ENCODE measurements around the gene WDR35.

WDR35 gene

DNA sequence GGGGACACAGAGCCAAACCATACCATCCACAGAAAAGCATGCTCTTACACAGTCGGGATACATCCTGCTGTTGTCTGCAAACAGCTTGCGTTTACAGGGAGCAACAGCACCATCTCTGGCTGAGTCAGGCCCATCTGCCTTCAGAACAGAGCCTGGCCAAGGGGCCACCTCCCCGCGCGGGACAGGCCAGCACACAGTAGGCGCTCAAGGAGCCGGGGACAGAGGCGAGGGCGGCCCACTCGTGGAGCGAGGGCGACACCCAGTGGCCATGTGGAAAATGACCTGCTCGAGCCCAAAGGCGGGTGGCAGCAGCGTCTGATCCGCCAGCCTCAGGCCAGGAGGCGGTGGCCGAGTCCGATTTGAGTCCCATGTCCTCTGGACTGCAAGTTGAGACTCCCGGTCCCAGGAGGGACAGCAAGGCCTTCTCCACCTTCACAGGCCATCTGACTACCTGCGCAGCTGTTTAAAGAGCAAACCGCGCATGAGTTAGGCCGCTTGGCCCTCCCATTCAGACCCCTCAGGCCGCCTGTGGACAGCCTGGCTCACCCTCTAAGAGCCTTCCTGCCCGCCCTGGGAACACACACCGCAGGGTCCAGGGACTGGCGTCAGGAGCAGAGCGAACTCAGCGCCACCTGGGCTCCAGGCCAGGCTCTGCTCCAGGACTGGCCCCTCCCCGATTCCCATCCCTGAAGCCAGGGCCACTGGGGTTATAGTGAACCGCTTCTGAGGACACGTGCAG, 126.4 kb downstream of the WDR35 start:
- 16 to 18% methylated on average over 33 of the region's 33 CpGs for WGBS, 2 experiments
- H3K27me3 ChIP-seq (ENCODE audit: control insufficient read depth, insufficient read depth, low read length, poor library complexity, severe bottlenecking), result peaks cover 11% of the 10 kb centered on the region
- H3K9me3 ChIP-seq (ENCODE audit: control insufficient read depth, low read length), result no peaks in the 10 kb centered on the region
- no peak overlapping the region for H3K27ac ChIP-seq (ENCODE audit: insufficient read depth, low read depth, low read length, poor library complexity, severe bottlenecking)
- H3K4me1 ChIP-seq (ENCODE audit: control insufficient read depth, insufficient read depth, low read length), result peaks cover 1% of the 10 kb centered on the region
- no peaks in the 10 kb centered on the region for H3K36me3 ChIP-seq (ENCODE audit: control insufficient read depth, insufficient read depth, low read length)
- no peak overlapping the region for H3K4me3 ChIP-seq (ENCODE audit: insufficient read depth, low read depth, low read length)

DNA sequence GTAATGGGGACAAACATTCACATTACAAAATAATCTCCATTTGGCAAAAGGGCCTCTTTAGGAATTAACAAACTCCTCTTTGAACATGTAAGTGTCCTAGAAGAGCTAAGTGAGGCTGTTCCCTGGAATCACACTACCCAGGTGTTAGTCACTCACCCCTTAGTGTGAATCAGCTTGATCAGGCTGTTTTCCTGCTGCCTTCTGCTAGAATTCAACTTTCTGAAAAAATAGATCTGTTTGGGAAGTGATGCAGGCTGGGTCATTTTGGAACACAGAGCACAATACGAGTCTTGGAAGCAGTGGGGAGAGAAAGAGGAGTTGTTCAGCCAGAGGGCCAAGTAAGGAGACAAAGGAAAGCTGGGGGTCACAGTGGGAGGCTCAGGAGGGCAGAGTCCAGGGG, 128.1 kb downstream of the WDR35 start:
- no peak overlapping the region for H3K27ac ChIP-seq (ENCODE audit: insufficient read depth, low read depth, low read length, poor library complexity, severe bottlenecking)
- no peak overlapping the region for H3K4me3 ChIP-seq (ENCODE audit: insufficient read depth, low read depth, low read length)
- H3K4me1 ChIP-seq (ENCODE audit: control insufficient read depth, insufficient read depth, low read length), result no peaks in the 10 kb centered on the region
- H3K27me3 ChIP-seq (ENCODE audit: control insufficient read depth, insufficient read depth, low read length, poor library complexity, severe bottlenecking), result no peaks in the 10 kb centered on the region
- H3K9me3 ChIP-seq (ENCODE audit: control insufficient read depth, low read length), result no peaks in the 10 kb centered on the region
- H3K36me3 ChIP-seq (ENCODE audit: control insufficient read depth, insufficient read depth, low read length), result no peaks in the 10 kb centered on the region
- 60 to 88% methylated on average over 1 of the region's 1 CpG for WGBS, 2 experiments

Measured in ectodermal cell (in vitro differentiated cells).